Ovary (tissue), 9 donors: ENCODE measurements around the gene D2HGDH. TPM values are rescaled to one million over a fixed set of nuclear protein-coding genes. Genes with fewer than 3 reads are reported as not detected.

Experiments
- DNase-seq, 5 donors: peaks; one replicate each; pipeline ENCODE4 v3.0.0-alpha.2; 2019 to 2020
- H3K27ac ChIP-seq, 2 donors: fragments of 200-600 bp; one replicate each; pipeline versions ENCODE4 v1.5.1 to v1.8.0; 2019 to 2022
- H3K27me3 ChIP-seq: fragments of 200-600 bp; one replicate; pipeline ENCODE4 v1.8.0; 2022
- H3K36me3 ChIP-seq: fragments of 200-600 bp; sonication (generic); one replicate; pipeline ENCODE4 v1.5.1; 2019
- H3K4me1 ChIP-seq: one replicate; pipeline ENCODE4 v1.8.1; 2013; ENCODE audit warnings: mild to moderate bottlenecking, moderate library complexity; ENCODE audit not compliant: insufficient read depth
- H3K4me3 ChIP-seq: fragments of 200-600 bp; sonication (generic); one replicate; pipeline ENCODE4 v1.5.1; 2017
- H3K9me3 ChIP-seq, 2 donors: fragments of 200-600 bp in 1 of 2; sonication (generic) in 1 of 2; one replicate each; pipeline versions ENCODE4 v1.5.1 to v1.8.1; 2013 to 2019; ENCODE audit warnings: mild to moderate bottlenecking in 1 of 2, moderate library complexity in 1 of 2
- CTCF ChIP-seq, 3 donors: fragments of 450-650 bp in 2 of 3; fragments of 200-600 bp in 1 of 3; IDR thresholded peaks; one replicate each; pipeline versions ENCODE4 v1.5.1 to v1.8.0; 2016 to 2022; ENCODE audit warnings: antibody characterized with exemption in 3 of 3, mild to moderate bottlenecking in 1 of 3
- EP300 ChIP-seq: sonication (generic); formaldehyde crosslinking; IDR thresholded peaks from one replicate; pipeline ENCODE4 v1.6.1; 2017; ENCODE audit warnings: antibody characterized with exemption
- POLR2A ChIP-seq: fragments of 450-650 bp; IDR thresholded peaks from one replicate; pipeline ENCODE4 v1.6.1; 2017; ENCODE audit warnings: antibody characterized with exemption, mild to moderate bottlenecking, moderate library complexity
- whole genome bisulfite sequencing, 3 donors: extraction: QIAGEN DNeasy Blood & Tissue Kit in 1 of 3; methylation state at CpG; one replicate each; pipeline versions ENCODE4 v1.1.5 to v1.1.7; 2013 to 2017; 5-methylcytosine and 5-hydroxymethylcytosine counted together
- intact Hi-C, 4 donors: fragments of 100-400 bp; cut with DNase I; formaldehyde crosslinking; loops; one replicate each; pipeline versions ENCODE4 v1.11.0 to v1.15.1; 2022 to 2023
- polyA plus RNA-seq, 2 donors: library from polyadenylated mRNA; stranded (reverse); fragments of 200-250 nt in 1 of 2; fragments of 350-450 nt in 1 of 2; fragmentation: Illumina TruSeq in 1 of 2; extraction: RNeasy Lipid Tissue Mini Kit (QIAGEN cat#74804) in 1 of 2; gene quantifications; one replicate each; pipeline ENCODE4 v1.2.3, GENCODE V29; 2013 to 2014
- total RNA-seq, 7 donors: library from RNA; depleted of rRNA in 2 of 7; stranded (reverse); fragments of >200 nt in 2 of 7; fragmentation: NEBNext Ultra II Directional in 3 of 7; extraction: Animal tissue kit (Norgen Biotek cat#: 25700) in 3 of 7; gene quantifications; one replicate each; pipeline versions ENCODE4 v1.1.0 to v1.2.4, GENCODE V29; 2016 to 2023
- donor health status: DM: no; HTN: no; CAD: no; lungs with moderate emphysema.
- donor health status: DM: no; HTN: no; CAD: no.
- donor health status: Bipolar disorder and iron deficiency.
- donor health status: DM: yes; HTN: yes; CAD: no.
- donor health status: DM: no; HTN: no; CAD: no.
- donor health status: DM: yes; HTN: yes; CAD: no.

D2HGDH gene
- total and polyA plus RNA-seq, 9 donors = 0.63 to 35.1 (median 24.6) TPM

- peak in 4 of 5 donors; percentile 5 to 33 (median 11) for DNase-seq
- Histone ChIP-seq H3K27me3 (no peaks in the 10 kb centered on the region), H3K36me3 (no peaks in the 10 kb centered on the region), H3K9me3 (no peaks in the 10 kb centered on the region), H3K4me3 (no peak overlapping the region), H3K4me1 (no peaks in the 10 kb centered on the region), H3K27ac (no peak overlapping the region)
- intact Hi-C loops = no loop called here
- TF ChIP-seq POLR2A (no peak), EP300 (no peak), CTCF (IDR thresholded peaks at IDR 0.05) (no peak)
- 87 to 92% (median 91%) methylated on average over 13 of the region's 13 CpGs for WGBS, 3 donors
Measured at GRCh38 chr2:241796610-241797138, 62.2 kb downstream of the D2HGDH start.

- TF ChIP-seq CTCF (IDR thresholded peaks at IDR 0.05) (no peak), POLR2A (no peak), EP300 (no peak)
- WGBS, 3 donors = 34 to 44% (median 40%) methylated on average over 17 to 19 of the region's 19 CpGs
- H3K4me1 ChIP-seq = no peaks in the 10 kb centered on the region
- intact Hi-C loops = no loop called here
- no peaks in the 10 kb centered on the region for H3K27me3 ChIP-seq
- no peak overlapping the region for H3K27ac ChIP-seq
- H3K4me3 ChIP-seq = no peak overlapping the region
- H3K9me3 ChIP-seq = no peaks in the 10 kb centered on the region
- DNase-seq = peak; percentile 4 to 38 (median 13)
- no peaks in the 10 kb centered on the region for H3K36me3 ChIP-seq
Measured at GRCh38 chr2:241797441-241798080, 63.1 kb downstream of the D2HGDH start.

- intact Hi-C loops = no loop called here
- no peak overlapping the region for H3K27ac ChIP-seq
- no peaks in the 10 kb centered on the region for H3K36me3 ChIP-seq
- H3K4me1 ChIP-seq = no peaks in the 10 kb centered on the region
- TF ChIP-seq EP300 (no peak), CTCF (IDR thresholded peaks at IDR 0.05) (no peak), POLR2A (no peak)
- H3K4me3 ChIP-seq = no peak overlapping the region
- DNase-seq = peak; percentile 5 to 37 (median 12)
- no peaks in the 10 kb centered on the region for H3K27me3 ChIP-seq
- H3K9me3 ChIP-seq = no peaks in the 10 kb centered on the region
- WGBS, 3 donors = 86 to 92% (median 91%) methylated on average over 14 of the region's 14 CpGs
Measured at GRCh38 chr2:241798081-241798630, 63.7 kb downstream of the D2HGDH start.

GRCh38 chr2:241798631-241799521 is 64.4 kb downstream of the D2HGDH start:
- no peak overlapping the region for H3K27ac ChIP-seq
- H3K9me3 ChIP-seq = no peaks in the 10 kb centered on the region
- TF ChIP-seq POLR2A (no peak), EP300 (no peak), CTCF (IDR thresholded peaks at IDR 0.05) (no peak)
- H3K36me3 ChIP-seq = no peaks in the 10 kb centered on the region
- no peaks in the 10 kb centered on the region for H3K27me3 ChIP-seq
- 88 to 89% (median 88%) methylated on average over 19 to 21 of the region's 21 CpGs for WGBS, 3 donors
- H3K4me3 ChIP-seq = no peak overlapping the region
- intact Hi-C loops = no loop called here
- peaks cover 2% of the 10 kb centered on the region for H3K4me1 ChIP-seq
- peak in 4 of 5 donors; percentile 8 to 32 (median 11) for DNase-seq
